Fibroblast of peridontal ligament (primary cell): ENCODE results near the gene COPRS.

Experiments used
- DNase-seq: peaks from one replicate; pipeline ENCODE4 v3.0.0-alpha.2; 2010; ENCODE audit errors: extremely low read depth

The COPRS gene

GRCh38 chr17:31858642-31859486 is at the start of gene COPRS:
Gene COPRS, minus strand, starts transcription at chr17:31859244. Its CDS starts 45 bp downstream, at chr17:31859199.
- peak; percentile 75 for DNase-seq

GRCh38 chr17:31908386-31908785 is 49.3 kb upstream of the COPRS start:
- DNase-seq: no peak

GRCh38 chr17:31907342-31907962 is 48.4 kb upstream of the COPRS start:
- peak; percentile 82 for DNase-seq

- no peak for DNase-seq
Measured at GRCh38 chr17:31903401-31903800, 44.4 kb upstream of the COPRS start.

- no peak for DNase-seq
Measured at GRCh38 chr17:31902693-31903092, 43.6 kb upstream of the COPRS start.

GRCh38 chr17:31900877-31901276 is 41.8 kb upstream of the COPRS start:
- peak; percentile 35 for DNase-seq

- no peak for DNase-seq
Measured at GRCh38 chr17:31888124-31888523, 29.1 kb upstream of the COPRS start.

GRCh38 chr17:31882571-31882970 is 23.5 kb upstream of the COPRS start:
- no peak for DNase-seq

GRCh38 chr17:31880311-31880710 is 21.3 kb upstream of the COPRS start:
- DNase-seq: no peak

- DNase-seq: no peak
Measured at GRCh38 chr17:31878703-31879073, 19.6 kb upstream of the COPRS start.

GRCh38 chr17:31877911-31878702 is 19.1 kb upstream of the COPRS start:
- peak; percentile 67 for DNase-seq

GRCh38 chr17:31877341-31877740 is 18.3 kb upstream of the COPRS start:
- DNase-seq: no peak

GRCh38 chr17:31875081-31875480 is 16.0 kb upstream of the COPRS start:
- DNase-seq: no peak

- DNase-seq: no peak
Measured at GRCh38 chr17:31869797-31870568, 10.9 kb upstream of the COPRS start.

- DNase-seq: no peak
Measured at GRCh38 chr17:31869031-31869430, 10.0 kb upstream of the COPRS start.

GRCh38 chr17:31859487-31860008 is 504 bp upstream of the COPRS start:
- no peak for DNase-seq

- DNase-seq: no peak
Measured at GRCh38 chr17:31857920-31858641, 963 bp downstream of the COPRS start.

- DNase-seq: peak; percentile 8
Measured at GRCh38 chr17:31856750-31857149, 2.3 kb downstream of the COPRS start.

GRCh38 chr17:31854672-31855071 is 4.4 kb downstream of the COPRS start:
- peak; percentile 21 for DNase-seq

GRCh38 chr17:31853911-31854470 is 5.1 kb downstream of the COPRS start:
- DNase-seq: no peak
